ENCODE results near the gene TOMM7. TPM values are rescaled to one million over a fixed set of nuclear protein-coding genes. Genes with fewer than 3 reads are reported as not detected.

Gene TOMM7
- polyA plus RNA-seq, 2 of the 4 experiments (the other 2 are of a cell fraction) = 526 to 685 TPM

DNA sequence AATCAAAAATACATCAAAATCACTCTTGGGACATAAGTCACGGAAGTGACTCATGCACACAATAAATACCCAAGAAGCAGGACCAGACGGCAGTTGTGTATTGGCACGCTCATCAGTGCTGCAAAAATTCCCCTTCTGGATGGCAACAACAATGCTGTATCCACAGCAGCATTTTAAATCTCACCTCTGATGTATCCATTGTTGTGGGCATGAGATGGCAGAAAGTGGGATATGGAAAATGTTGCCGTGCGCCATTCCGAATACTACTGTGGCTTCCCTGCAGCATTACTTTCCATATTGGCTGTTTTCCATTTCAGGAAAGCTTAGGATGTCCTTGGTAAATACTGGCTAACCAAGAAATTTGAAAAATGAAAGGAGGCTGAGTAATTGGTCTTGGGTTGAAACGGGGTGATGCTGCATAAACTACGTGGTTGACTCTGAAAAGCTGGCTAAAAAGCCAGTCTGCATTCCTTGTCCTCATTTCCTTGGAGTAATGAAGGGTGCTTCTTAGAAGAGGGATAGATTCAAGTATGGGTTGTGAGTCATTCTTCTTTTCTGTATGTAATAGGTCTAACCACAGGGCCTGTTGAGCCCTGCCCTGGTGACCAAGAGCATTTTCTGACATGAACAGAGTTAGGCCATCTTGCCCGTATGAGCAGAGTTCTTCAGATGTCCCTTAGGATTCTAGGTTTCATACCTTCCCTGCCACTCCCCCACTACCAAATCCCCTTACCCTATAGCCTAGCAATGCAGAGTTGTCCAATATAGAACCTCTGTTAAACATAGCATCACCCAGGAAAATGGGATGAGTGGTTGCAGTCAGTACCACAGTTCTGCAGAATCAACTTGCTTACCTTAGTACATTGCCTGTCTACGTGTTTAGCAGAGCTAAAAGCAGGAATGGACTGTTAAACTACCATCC is 36.3 kb upstream of the TOMM7 start (continued):
- TF ChIP-seq, protein P1, sequence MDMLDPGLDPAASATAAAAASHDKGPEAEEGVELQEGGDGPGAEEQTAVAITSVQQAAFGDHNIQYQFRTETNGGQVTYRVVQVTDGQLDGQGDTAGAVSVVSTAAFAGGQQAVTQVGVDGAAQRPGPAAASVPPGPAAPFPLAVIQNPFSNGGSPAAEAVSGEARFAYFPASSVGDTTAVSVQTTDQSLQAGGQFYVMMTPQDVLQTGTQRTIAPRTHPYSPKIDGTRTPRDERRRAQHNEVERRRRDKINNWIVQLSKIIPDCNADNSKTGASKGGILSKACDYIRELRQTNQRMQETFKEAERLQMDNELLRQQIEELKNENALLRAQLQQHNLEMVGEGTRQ (IDR thresholded peaks at IDR 0.05) = no peak
- TF ChIP-seq, protein P2, sequence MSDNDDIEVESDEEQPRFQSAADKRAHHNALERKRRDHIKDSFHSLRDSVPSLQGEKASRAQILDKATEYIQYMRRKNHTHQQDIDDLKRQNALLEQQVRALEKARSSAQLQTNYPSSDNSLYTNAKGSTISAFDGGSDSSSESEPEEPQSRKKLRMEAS (IDR thresholded peaks at IDR 0.05) = peak; percentile 16; the same call in 1 of the 2 replicates
- TF ChIP-seq NR3C1 (IDR thresholded peaks at IDR 0.05) = no peak
- no peak for TF ChIP-seq FOSL2 (IDR thresholded peaks at IDR 0.05)
- peak; percentile 75 for TF ChIP-seq FOSL2 (CRISPR knock-in tag; IDR thresholded peaks at IDR 0.05)
- TF ChIP-seq REST (IDR thresholded peaks at IDR 0.05) = no peak
- TF ChIP-seq JUNB (IDR thresholded peaks at IDR 0.05) = no peak
- TF ChIP-seq PBX3 (IDR thresholded peaks at IDR 0.05) = no peak
- TF ChIP-seq KDM5A (IDR thresholded peaks at IDR 0.05) = no peak
- no peak for TF ChIP-seq RCOR1 (IDR thresholded peaks at IDR 0.05; ENCODE audit: low read depth, low read length)
- peak in 1 of 2 experiments; percentile 55; a peak in 2 of 5 replicates for TF ChIP-seq JUN (IDR thresholded peaks at IDR 0.05)
- TF ChIP-seq NPAS2 (CRISPR knock-in tag; IDR thresholded peaks at IDR 0.05; ENCODE audit: borderline replicate concordance) = no peak
- TF ChIP-seq ZSCAN20 (CRISPR knock-in tag; IDR thresholded peaks at IDR 0.05) = no peak

DNA sequence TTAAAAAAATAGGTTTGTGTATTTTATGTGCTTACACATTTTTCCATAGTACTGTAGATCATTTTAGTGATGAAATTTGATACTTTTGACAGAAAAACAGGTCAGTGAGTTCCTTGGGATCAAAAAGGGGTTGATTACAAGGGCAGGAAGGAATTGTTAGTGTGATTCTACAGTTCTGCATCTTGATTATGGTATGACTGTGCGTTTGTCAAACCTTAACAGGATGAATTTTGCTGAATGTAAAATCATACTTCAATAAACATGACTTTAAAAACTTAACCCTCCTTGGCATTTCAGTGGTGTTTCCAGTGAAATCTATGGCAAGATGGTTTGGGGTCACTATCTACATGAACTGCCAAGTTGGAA is 35.6 kb upstream of the TOMM7 start:
- ChIA-PET POLR2A (interaction anchor here (0.7 to 0.9 kb wide), 2 partner anchors 225 to 297 kb away, joined by 3 to 4 read pairs; no protein-coding TSS in a partner anchor), CTCF (interaction anchor here (0.9 kb wide), 1 partner anchor 197 kb away, joined by 3 read pairs; no protein-coding TSS in a partner anchor)
- H3K27ac ChIP-seq = peak overlapping the region; percentile 60 to 97
- WGBS (ENCODE audit: missing lambda C conversion rate) = 43% methylated on average over 1 of the region's 1 CpG
- no peaks in the 10 kb centered on the region for H3K9me3 ChIP-seq
- no peak for FAIRE-seq
- peak overlapping the region; percentile 16; the same call in 1 of the 3 replicates for H3K4me3 ChIP-seq
- peak overlapping the region; percentile 98 for H3K4me2 ChIP-seq
- ATAC-seq = no peak
- TF ChIP-seq TP53 (CRISPR knock-in tag; IDR thresholded peaks at IDR 0.05) (no peak), KDM1A (IDR thresholded peaks at IDR 0.05; ENCODE audit: low read depth) (no peak), HOXB13 (CRISPR knock-in tag; IDR thresholded peaks at IDR 0.05; ENCODE audit: low read depth) (0 out of 2 replicates have a peak, but pooled peaks have one; percentile 6)
- DNase-seq (ENCODE audit: low read depth in 1 of 2, low spot score in 1 of 2) = no peak
- H3K4me1 ChIP-seq = peaks cover 54% of the 10 kb centered on the region

GRCh38 chr7:22856416-22856815 is 33.8 kb upstream of the TOMM7 start:
- Histone ChIP-seq H3K4me3 (peak overlapping the region; percentile 89), H3K9me3 (no peaks in the 10 kb centered on the region), H3K27ac (peak overlapping the region; percentile 96 to 97), H3K4me2 (peak overlapping the region; percentile 98), H3K4me1 (peaks cover 54% of the 10 kb centered on the region)
- ChIA-PET CTCF (interaction anchor here (1.5 to 2.0 kb wide), 6 partner anchors 12 to 297 kb away, joined by 3 to 10 read pairs (median 6); no protein-coding TSS in a partner anchor), POLR2A (interaction anchor here (0.7 to 2.0 kb wide), 6 partner anchors 36 to 402 kb away, joined by 3 to 6 read pairs (median 5); partner anchors contain the start of gene IL6)
- WGBS (ENCODE audit: missing lambda C conversion rate) = 77% methylated on average over 2 of the region's 2 CpGs
- no peak for ATAC-seq
- TF ChIP-seq HOXA7 (CRISPR knock-in tag; IDR thresholded peaks at IDR 0.05) = no peak
- TF ChIP-seq POLR2A (IDR thresholded peaks at IDR 0.05; ENCODE audit: low read length) = no peak
- TF ChIP-seq PHF8 (IDR thresholded peaks at IDR 0.05; ENCODE audit: borderline replicate concordance, low read depth) = no peak
- no peak for TF ChIP-seq CHD2 (IDR thresholded peaks at IDR 0.05; ENCODE audit: low read length, partially characterized antibody)
- DNase-seq (ENCODE audit: low read depth in 1 of 2, low spot score in 1 of 2) = no peak
- FAIRE-seq = no peak
